HepG2 (cell line): ENCODE data around the gene ZMYM4. TPM values are rescaled to one million over a fixed set of nuclear protein-coding genes. Genes with fewer than 3 reads are reported as not detected.
A peak's percentile ranks its signal among the peaks of the same experiment; 100 is the strongest.

Source experiments
- CCAR2 ChIP-seq: fragments of 200-400 bp; formaldehyde crosslinking; optimal IDR thresholded peaks from 2 replicates; pipeline ENCODE3; 2018; ENCODE audit warnings: low read depth, mild to moderate bottlenecking, low read length, moderate library complexity
- GABPB1 ChIP-seq: IDR thresholded peaks from 2 replicates; pipeline ENCODE4 v1.6.1; 2016; ENCODE audit warnings: mild to moderate bottlenecking, missing genetic modification reagents, moderate library complexity, missing compliant biosample characterization
- GMEB1 ChIP-seq: sonication (generic); formaldehyde crosslinking; IDR thresholded peaks from 2 replicates; pipeline ENCODE4 v1.5.1; 2020; ENCODE audit warnings: missing genetic modification reagents, mild to moderate bottlenecking, borderline replicate concordance
- GTF2F1 ChIP-seq: fragments of 150-350 bp; IDR thresholded peaks from 2 replicates; pipeline ENCODE4 v1.6.1; 2014; ENCODE audit warnings: low read length
- HMGA1 ChIP-seq: sonication (generic); formaldehyde crosslinking; conservative IDR thresholded peaks from 2 replicates; pipeline ENCODE4 v1.4.0; 2020; ENCODE audit warnings: missing genetic modification reagents
- HNRNPH1 ChIP-seq: fragments of 200-400 bp; formaldehyde crosslinking; optimal IDR thresholded peaks from 2 replicates; pipeline ENCODE3; 2017; ENCODE audit warnings: mild to moderate bottlenecking, low read depth, low read length
- KLF6 ChIP-seq: IDR thresholded peaks from 2 replicates; pipeline ENCODE4 v1.8.0; 2016; ENCODE audit warnings: missing biosample characterization, missing genetic modification reagents
- NR2F2 ChIP-seq: IDR thresholded peaks from 2 replicates; pipeline ENCODE4 v1.6.1; 2012; ENCODE audit warnings: low read depth, inconsistent platforms, borderline replicate concordance
- NRL ChIP-seq: sonication (generic); formaldehyde crosslinking; IDR thresholded peaks from 2 replicates; pipeline ENCODE4 v1.5.0; 2020; ENCODE audit warnings: missing genetic modification reagents, mild to moderate bottlenecking, moderate library complexity, borderline replicate concordance
- PBX3 ChIP-seq: sonication (generic); formaldehyde crosslinking; IDR thresholded peaks from 2 replicates; pipeline ENCODE4 v1.8.1; 2023; ENCODE audit warnings: missing genetic modification reagents, inconsistent platforms, borderline replicate concordance
- REXO4 ChIP-seq: sonication (generic); formaldehyde crosslinking; IDR thresholded peaks from 2 replicates; pipeline ENCODE4 v1.8.0; 2022; ENCODE audit warnings: missing genetic modification reagents, mild to moderate bottlenecking, borderline replicate concordance
- SALL2 ChIP-seq: sonication (generic); formaldehyde crosslinking; IDR thresholded peaks from 2 replicates; pipeline ENCODE4 v1.8.1; 2023; ENCODE audit warnings: mild to moderate bottlenecking, missing genetic modification reagents, inconsistent platforms
- SAP130 ChIP-seq: IDR thresholded peaks from 2 replicates; pipeline ENCODE4 v1.6.1; 2016; ENCODE audit warnings: low read depth
- TOPORS ChIP-seq: sonication (generic); formaldehyde crosslinking; IDR thresholded peaks from 2 replicates; pipeline ENCODE4 v1.8.0; 2023; ENCODE audit warnings: mild to moderate bottlenecking, missing genetic modification reagents
- ZNF160 ChIP-seq: sonication (generic); formaldehyde crosslinking; IDR thresholded peaks from 2 replicates; pipeline ENCODE4 v1.8.0; 2022; ENCODE audit warnings: mild to moderate bottlenecking, inconsistent platforms, missing genetic modification reagents
- ZNF407 ChIP-seq: sonication (generic); formaldehyde crosslinking; IDR thresholded peaks from one replicate; pipeline ENCODE4 v1.5.1; 2020; ENCODE audit warnings: mild to moderate bottlenecking, missing genetic modification reagents; ENCODE audit errors: not compliant biosample characterization
- ZXDC ChIP-seq: sonication (generic); formaldehyde crosslinking; IDR thresholded peaks from 2 replicates; pipeline ENCODE4 v1.5.0; 2020; ENCODE audit warnings: mild to moderate bottlenecking, missing genetic modification reagents
- polyA plus RNA-seq, 8 experiments: library from polyadenylated mRNA; depleted of rRNA in 3 of 8; stranded (reverse) in 7 of 8; unstranded in 1 of 8; fragments of >200 nt; fragmentation: Illumina TruSeq in 4 of 8; extraction: Trizol in 4 of 8; gene quantifications; 2 replicates each; pipeline versions ENCODE4 v1.2.1 to v1.2.3, GENCODE V29; 2011 to 2016; ENCODE audit warnings: low read depth in 4 of 8, missing spikeins in 1 of 8, mixed read lengths in 1 of 8; ENCODE audit not compliant: insufficient read depth in 1 of 8
- total RNA-seq, 5 experiments: library from RNA; depleted of rRNA; stranded (reverse); fragments of >200 nt; fragmentation: Illumina TruSeq; extraction: Trizol; gene quantifications; 2 replicates each; pipeline ENCODE4 v1.2.3, GENCODE V29; 2016; ENCODE audit warnings: low read depth in 1 of 5

The ZMYM4 gene
- total and polyA plus RNA-seq, 2 of the 13 experiments (the other 11 are each of a cell fraction or from before 2014, with no cell fraction given) = 13.9 to 37.6 TPM

GRCh38 chr1:35243691-35244090 lies 24.8 kb upstream of the ZMYM4 start (continued):
- no peak for TF ChIP-seq ZNF407 (CRISPR knock-in tag)
- TF ChIP-seq SALL2 (CRISPR knock-in tag) = no peak
- TF ChIP-seq NR2F2 = no peak
- TF ChIP-seq REXO4 (CRISPR knock-in tag) = no peak
- no peak for TF ChIP-seq GMEB1 (CRISPR knock-in tag)
- TF ChIP-seq HMGA1 (CRISPR knock-in tag) = no peak
- no peak for TF ChIP-seq GTF2F1
- TF ChIP-seq SAP130 (CRISPR knock-in tag) = peak; percentile 40
- no peak for TF ChIP-seq ZXDC
- TF ChIP-seq CCAR2 = no peak
- no peak for TF ChIP-seq GABPB1 (CRISPR knock-in tag)
- no peak for TF ChIP-seq HNRNPH1
- TF ChIP-seq NRL (CRISPR knock-in tag) = no peak
- TF ChIP-seq PBX3 (CRISPR knock-in tag) = no peak
- no peak for TF ChIP-seq TOPORS (CRISPR knock-in tag)
- no peak for TF ChIP-seq ZNF160 (CRISPR knock-in tag)
- no peak for TF ChIP-seq KLF6 (CRISPR knock-in tag)
